ENCODE measurements around the gene FNTB. TPM values are rescaled to one million over a fixed set of nuclear protein-coding genes. Genes with fewer than 3 reads are reported as not detected.
A peak's percentile ranks its signal among the peaks of the same experiment; 100 is the strongest.

The FNTB gene
- total and polyA plus RNA-seq, 2 experiments from 2014 or later: 18.1 to 24.3 TPM

GRCh38 chr14:64998455-64998931, 11.8 kb downstream of the FNTB start:
- Histone ChIP-seq H3K9me3 (ENCODE audit: low read depth) (no peaks in the 10 kb centered on the region), H3K27me3 (no peaks in the 10 kb centered on the region), H3K4me1 (ENCODE audit: insufficient read depth) (no peaks in the 10 kb centered on the region), H4K20me1 (ENCODE audit: insufficient read depth, poor library complexity, severe bottlenecking) (no peaks in the 10 kb centered on the region), H3K4me3 (no peak overlapping the region), H3K9me2 (replicated peaks; ENCODE audit: insufficient read depth) (no peaks in the 10 kb centered on the region), H3K27ac (peak overlapping the region; percentile 59), H2AFZ (no peak overlapping the region), H3K4me2 (no peak overlapping the region), H3K36me3 (replicated peaks; ENCODE audit: insufficient read depth, low read depth) (no peaks in the 10 kb centered on the region), H3K79me2 (peaks cover 66% of the 10 kb centered on the region)
- TF ChIP-seq, protein P1, sequence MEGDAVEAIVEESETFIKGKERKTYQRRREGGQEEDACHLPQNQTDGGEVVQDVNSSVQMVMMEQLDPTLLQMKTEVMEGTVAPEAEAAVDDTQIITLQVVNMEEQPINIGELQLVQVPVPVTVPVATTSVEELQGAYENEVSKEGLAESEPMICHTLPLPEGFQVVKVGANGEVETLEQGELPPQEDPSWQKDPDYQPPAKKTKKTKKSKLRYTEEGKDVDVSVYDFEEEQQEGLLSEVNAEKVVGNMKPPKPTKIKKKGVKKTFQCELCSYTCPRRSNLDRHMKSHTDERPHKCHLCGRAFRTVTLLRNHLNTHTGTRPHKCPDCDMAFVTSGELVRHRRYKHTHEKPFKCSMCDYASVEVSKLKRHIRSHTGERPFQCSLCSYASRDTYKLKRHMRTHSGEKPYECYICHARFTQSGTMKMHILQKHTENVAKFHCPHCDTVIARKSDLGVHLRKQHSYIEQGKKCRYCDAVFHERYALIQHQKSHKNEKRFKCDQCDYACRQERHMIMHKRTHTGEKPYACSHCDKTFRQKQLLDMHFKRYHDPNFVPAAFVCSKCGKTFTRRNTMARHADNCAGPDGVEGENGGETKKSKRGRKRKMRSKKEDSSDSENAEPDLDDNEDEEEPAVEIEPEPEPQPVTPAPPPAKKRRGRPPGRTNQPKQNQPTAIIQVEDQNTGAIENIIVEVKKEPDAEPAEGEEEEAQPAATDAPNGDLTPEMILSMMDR (IDR thresholded peaks at IDR 0.05; ENCODE audit: poor library complexity): no peak
- no peak for TF ChIP-seq EZH2 (IDR thresholded peaks at IDR 0.05; ENCODE audit: borderline replicate concordance)
- no peak for TF ChIP-seq EZH2phosphoT487 (IDR thresholded peaks at IDR 0.05; ENCODE audit: low read depth, severe bottlenecking, unreplicated experiment)
- no peak for DNase-seq (ENCODE audit: low spot score)

DNA sequence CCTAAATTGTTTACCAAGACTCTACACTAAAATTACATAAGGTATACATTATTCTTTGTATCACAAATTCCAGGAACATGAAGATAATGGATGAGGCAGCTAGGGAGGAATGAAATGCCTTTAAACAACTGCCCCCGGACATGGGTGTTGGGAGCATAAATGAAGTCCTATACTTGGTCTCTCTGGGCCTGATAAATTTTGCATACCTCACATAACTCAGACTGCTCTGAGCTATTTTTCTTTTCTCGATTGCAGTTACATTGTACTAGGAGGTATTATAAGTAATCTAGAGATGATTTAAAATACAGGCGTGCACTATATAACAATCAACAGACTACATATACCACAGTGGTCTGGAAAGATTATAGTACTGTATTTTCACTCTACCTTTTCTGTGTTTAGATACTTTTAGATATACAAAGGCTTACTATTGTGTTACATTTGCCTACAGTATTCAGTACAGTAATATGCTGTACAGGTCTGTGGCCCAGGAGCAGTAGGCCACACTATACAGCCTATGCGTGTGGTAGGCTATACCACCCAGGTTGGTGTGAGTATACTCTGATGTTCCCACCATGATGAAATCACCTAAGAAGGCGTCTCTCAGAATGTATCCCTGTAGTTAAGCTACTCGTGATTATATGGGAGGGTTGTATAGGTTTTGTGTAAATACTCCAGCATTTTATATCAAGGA, 14.3 kb downstream of the FNTB start:
- Histone ChIP-seq H3K4me2 (no peak overlapping the region), H3K36me3 (replicated peaks; ENCODE audit: insufficient read depth, low read depth) (no peaks in the 10 kb centered on the region), H3K9me3 (ENCODE audit: low read depth) (no peaks in the 10 kb centered on the region), H3K27ac (peak overlapping the region; percentile 40), H3K79me2 (peaks cover 44% of the 10 kb centered on the region), H4K20me1 (ENCODE audit: insufficient read depth, poor library complexity, severe bottlenecking) (no peaks in the 10 kb centered on the region), H3K27me3 (no peaks in the 10 kb centered on the region), H3K9me2 (replicated peaks; ENCODE audit: insufficient read depth) (no peaks in the 10 kb centered on the region), H3K4me1 (ENCODE audit: insufficient read depth) (no peaks in the 10 kb centered on the region), H3K4me3 (no peak overlapping the region), H2AFZ (no peak overlapping the region)
- TF ChIP-seq, protein P1 (IDR thresholded peaks at IDR 0.05; ENCODE audit: poor library complexity): no peak
- TF ChIP-seq EZH2phosphoT487 (IDR thresholded peaks at IDR 0.05; ENCODE audit: low read depth, severe bottlenecking, unreplicated experiment): no peak
- no peak for TF ChIP-seq EZH2 (IDR thresholded peaks at IDR 0.05; ENCODE audit: borderline replicate concordance)
- DNase-seq (ENCODE audit: low spot score): no peak
- WGBS (ENCODE audit: low lambda C conversion rate, missing lambda C conversion rate): 89% methylated on average over 6 of the region's 6 CpGs

DNA sequence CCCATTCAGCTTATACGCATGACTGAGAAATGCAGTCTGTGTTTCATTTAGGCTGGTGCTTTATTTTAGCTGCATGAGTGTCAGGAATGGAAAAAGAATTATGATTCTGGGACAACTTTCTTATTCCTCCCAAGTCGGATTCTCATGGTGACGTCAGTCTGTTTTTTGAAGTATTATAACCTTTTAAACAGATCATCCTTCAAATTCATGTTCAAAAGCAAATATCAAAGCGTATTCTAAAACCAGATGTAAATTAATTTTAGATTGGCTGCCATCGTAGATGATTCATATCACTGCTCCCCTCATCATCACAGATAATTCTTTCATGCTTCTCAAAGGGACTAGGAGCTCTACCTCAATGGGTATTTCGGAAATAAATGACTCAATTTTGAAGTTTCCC, 15.0 kb downstream of the FNTB start:
- H3K27ac ChIP-seq: peak overlapping the region; percentile 40
- peaks cover 40% of the 10 kb centered on the region for H3K79me2 ChIP-seq
- DNase-seq (ENCODE audit: low spot score): no peak
- H3K27me3 ChIP-seq: no peaks in the 10 kb centered on the region
- no peak for TF ChIP-seq EZH2phosphoT487 (IDR thresholded peaks at IDR 0.05; ENCODE audit: low read depth, severe bottlenecking, unreplicated experiment)
- TF ChIP-seq, protein P1 (IDR thresholded peaks at IDR 0.05; ENCODE audit: poor library complexity): no peak
- no peak for TF ChIP-seq EZH2 (IDR thresholded peaks at IDR 0.05; ENCODE audit: borderline replicate concordance)
- H3K36me3 ChIP-seq (replicated peaks; ENCODE audit: insufficient read depth, low read depth): no peaks in the 10 kb centered on the region
- 97% methylated on average over 6 of the region's 6 CpGs for WGBS (ENCODE audit: low lambda C conversion rate, missing lambda C conversion rate)
- no peaks in the 10 kb centered on the region for H3K4me1 ChIP-seq (ENCODE audit: insufficient read depth)
- H2AFZ ChIP-seq: no peak overlapping the region
- H3K9me2 ChIP-seq (replicated peaks; ENCODE audit: insufficient read depth): no peaks in the 10 kb centered on the region
- H3K4me2 ChIP-seq: no peak overlapping the region
- H3K9me3 ChIP-seq (ENCODE audit: low read depth): no peaks in the 10 kb centered on the region
- H4K20me1 ChIP-seq (ENCODE audit: insufficient read depth, poor library complexity, severe bottlenecking): no peaks in the 10 kb centered on the region
- H3K4me3 ChIP-seq: no peak overlapping the region

Measured in hepatocyte (in vitro differentiated cells).